Kasumi-1 (cell line): Measurements from ENCODE around the gene TRIO.
"Not testable (repeated sequence)": the region's sequence is repeated elsewhere in the genome, so short reads cannot be mapped to it uniquely, and the experiment has no call there.

Experiments
- DNase-seq, 2 experiments: peaks; one replicate each; lab custom pipeline; 2025; lab: John Stamatoyannopoulos, UW

TRIO gene

GRCh38 chr5:14186059-14186830, 43.1 kb downstream of the TRIO start:
- DNase-seq: no peak

DNA sequence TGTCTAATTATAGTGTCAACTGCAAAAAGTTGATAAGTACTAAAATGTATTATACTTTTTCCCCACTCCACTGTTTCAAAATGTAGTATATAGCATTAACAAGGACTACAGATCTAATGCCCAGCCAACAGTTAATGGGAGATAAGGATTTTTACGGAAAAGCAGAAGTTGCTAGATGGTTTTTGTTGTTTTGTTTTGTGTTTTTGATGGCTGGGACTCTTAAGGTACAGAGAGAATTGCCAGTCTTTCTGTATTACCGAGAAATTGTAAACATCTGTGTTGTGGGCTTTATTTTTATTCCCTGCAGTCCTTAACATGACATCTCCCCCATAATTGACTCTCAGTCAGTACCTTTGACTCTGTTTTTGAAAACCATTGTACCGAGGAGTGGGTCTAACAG, 44.0 kb downstream of the TRIO start:
- DNase-seq: no peak

GRCh38 chr5:14187660-14188059, 44.5 kb downstream of the TRIO start:
- no peak for DNase-seq

GRCh38 chr5:14188778-14189177, 45.6 kb downstream of the TRIO start:
- no peak for DNase-seq

DNA sequence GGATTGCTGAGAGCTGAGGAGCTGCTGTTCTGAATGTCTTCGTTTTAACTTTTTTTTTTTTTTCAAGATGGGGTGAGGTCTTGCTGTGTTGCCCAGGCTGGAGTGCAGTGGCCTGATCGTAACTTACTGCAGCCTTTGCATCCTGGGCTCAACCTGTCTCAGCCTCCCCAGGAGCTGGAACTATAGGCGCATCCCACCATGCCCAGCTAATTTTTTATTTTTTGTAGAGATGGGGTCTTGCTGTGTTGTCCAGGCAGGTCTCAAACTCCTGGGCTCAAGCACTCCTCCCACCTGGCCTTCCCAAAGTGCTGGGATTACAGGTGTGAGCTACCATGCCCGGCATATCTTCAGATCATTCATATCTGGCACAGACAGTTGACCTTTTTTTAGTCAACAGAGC, 46.5 kb downstream of the TRIO start:
- no peak for DNase-seq

GRCh38 chr5:14190194-14191164, 47.3 kb downstream of the TRIO start:
- DNase-seq: no peak

DNA sequence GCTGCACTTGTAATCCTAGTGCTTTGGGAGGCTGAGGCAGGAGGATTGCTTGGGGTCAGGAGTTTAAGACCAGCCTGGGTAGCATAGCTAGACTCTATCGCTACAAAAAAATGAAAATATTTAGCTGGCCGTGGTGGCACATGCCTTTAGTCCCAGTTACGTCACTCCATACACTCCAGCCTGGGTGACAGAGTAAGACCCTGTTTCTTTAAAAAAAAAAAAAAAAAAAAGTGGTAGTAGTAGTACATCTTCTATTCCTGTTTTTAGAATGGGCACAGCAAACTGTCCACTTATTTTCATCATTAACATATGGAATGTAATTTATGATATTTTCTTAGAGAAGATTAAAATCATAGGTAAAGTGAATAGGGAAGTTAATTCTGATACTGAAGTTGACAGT, 48.2 kb downstream of the TRIO start:
- DNase-seq: no peak

DNA sequence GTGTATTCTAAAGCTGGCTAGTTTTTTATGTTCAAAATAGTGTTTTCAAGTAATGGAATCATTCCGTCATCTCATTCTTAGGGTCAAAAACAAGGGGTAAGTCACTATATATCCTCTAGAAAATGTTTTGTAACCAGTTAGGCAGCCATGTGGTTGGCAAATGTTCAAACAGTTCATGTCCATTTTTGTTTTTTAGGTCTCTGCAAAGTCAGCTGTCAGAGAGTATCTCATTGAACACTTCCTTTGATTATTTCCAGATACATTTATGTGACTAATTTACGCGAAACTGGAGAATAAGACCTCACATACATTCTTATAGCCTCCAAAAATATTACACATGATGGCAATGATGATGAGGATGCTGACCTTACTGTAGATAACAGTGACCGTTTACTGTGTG, 50.4 kb downstream of the TRIO start:
- DNase-seq: no peak

- DNase-seq: no peak
Measured at GRCh38 chr5:14195588-14195987, 52.4 kb downstream of the TRIO start.

- DNase-seq: no peak
Measured at GRCh38 chr5:14197056-14197455, 53.9 kb downstream of the TRIO start.

- no peak for DNase-seq
Measured at GRCh38 chr5:14199902-14200301, 56.8 kb downstream of the TRIO start.

DNA sequence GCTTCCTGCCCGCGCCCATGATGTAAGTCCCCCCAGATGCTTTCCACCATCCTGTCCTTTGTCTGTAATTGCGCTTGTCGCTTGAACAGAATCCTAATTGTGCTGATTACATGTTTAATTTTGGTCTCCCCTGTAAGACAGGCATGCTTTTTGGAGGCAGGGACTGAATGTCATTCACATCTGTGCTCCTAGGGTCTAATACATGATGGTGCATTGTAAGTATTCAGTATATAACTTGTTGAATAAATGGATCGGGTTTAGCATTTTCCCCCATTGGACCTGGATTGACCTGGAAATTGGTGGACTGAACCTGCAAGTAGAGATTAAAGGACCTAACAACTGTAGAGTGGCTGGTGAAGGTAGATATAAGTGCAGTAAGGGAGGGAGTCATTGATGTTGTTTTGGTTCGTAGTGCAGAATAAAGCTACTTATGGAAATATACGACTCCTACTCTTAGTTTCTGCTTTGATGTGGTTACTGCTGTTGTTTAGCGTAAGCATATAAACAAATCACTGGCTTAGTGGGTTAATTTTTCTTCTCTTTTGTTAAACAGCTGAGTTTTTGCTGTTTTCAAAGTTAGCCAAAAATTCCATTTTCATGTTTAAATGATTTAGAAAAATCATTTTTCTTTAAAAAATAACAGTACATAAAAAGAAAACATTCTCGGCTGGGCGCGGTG, 57.3 kb downstream of the TRIO start:
- no peak for DNase-seq

DNA sequence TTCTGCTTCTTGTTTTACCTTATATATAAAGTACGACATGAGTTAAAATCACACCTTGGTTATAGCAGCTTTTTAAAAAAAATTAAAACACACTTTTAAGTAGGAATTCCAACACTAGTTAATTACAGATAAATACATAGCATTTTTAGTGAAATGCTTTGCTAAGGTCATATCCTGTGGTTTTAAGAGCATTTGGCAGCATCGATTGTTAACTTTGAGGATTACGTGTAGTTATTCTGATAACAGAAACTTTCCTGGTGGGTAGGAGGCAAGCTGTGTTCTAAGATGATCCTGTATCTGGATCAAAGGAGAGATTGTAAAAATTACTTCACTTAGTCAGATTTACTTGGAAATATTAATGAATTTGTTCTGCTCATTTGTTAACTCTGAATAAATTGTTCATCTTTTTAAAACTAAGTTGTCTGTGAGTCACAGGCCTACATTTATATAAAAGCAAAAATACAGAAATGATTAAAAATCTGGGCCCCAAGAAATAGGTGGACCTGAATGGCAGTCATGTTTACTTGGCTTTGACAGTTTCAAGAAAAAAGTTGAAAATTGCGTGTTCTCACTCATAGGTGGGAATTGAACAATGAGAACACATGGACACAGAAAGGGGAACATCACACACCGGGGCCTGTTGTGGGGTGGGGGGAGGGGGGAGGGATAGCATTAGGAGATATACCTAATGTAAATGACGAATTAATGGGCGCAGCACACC, 58.3 kb downstream of the TRIO start:
- DNase-seq: no peak

- DNase-seq: peak; percentile 61 to 72
Measured at GRCh38 chr5:14202462-14202861, 59.3 kb downstream of the TRIO start.

GRCh38 chr5:14204011-14204670, 61.0 kb downstream of the TRIO start:
- no peak for DNase-seq

DNA sequence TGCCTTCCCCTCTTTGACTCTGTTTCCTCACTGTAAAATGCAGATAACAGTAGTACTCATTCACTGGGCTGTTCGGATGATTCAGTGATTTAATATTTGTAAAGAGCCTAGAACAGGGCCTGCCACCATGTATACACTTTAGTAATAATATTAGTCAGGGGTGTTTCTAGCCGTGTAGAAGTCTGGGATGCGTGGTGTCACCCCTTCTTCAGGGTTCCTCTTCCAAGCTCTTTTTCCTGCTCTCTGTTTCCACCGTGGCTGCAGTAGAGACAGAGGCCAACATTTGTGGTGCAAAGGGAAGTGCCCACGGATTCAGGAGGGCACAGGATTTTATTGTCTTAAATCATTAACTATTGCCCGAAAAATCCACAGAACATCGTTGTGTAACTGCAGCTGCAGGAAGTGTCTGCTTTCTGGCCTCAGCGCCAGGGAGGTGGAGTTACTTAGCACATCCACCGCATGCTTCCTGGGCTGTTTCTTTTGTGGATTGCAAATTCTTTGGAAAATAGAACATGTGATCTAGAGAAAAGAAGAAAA, 61.7 kb downstream of the TRIO start:
- DNase-seq: peak; percentile 92

GRCh38 chr5:14206028-14206725, 63.0 kb downstream of the TRIO start:
- DNase-seq: peak; percentile 43 to 61

GRCh38 chr5:14207428-14207827, 64.3 kb downstream of the TRIO start:
- not testable (repeated sequence) for DNase-seq

- peak; percentile 43 to 47 for DNase-seq
Measured at GRCh38 chr5:14208071-14209021, 65.2 kb downstream of the TRIO start.
